Measurements from ENCODE around the gene PIGR. TPM values are rescaled to one million over a fixed set of nuclear protein-coding genes. Genes with fewer than 3 reads are reported as not detected.

Gene PIGR
- total RNA-seq, 1 experiment from 2014 or later, result not detected

DNA sequence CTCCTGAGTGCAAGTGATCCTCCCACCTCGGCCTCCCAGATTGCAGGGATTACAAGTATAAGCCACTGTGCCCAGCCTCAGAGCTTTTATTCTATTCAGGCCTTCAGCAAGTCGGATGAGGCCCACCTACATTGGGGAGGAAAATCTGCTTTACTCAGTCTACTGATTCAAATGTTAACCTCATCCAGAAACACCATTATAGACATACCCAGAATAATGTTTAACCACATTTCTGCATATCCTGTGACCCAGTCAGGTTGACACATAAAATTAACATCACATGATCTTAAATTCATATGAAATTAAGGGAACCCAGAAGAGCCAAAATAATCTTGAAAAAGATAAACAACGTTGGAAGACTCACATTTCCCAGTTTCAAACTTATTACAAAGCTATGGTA, 66.0 kb downstream of the PIGR start:
- Histone ChIP-seq H2BK5ac (ENCODE audit: insufficient read length, low read length) (no peak overlapping the region), H4K5ac (ENCODE audit: insufficient read length, low read depth, low read length) (no peak overlapping the region), H2AFZ (ENCODE audit: low read length) (no peak overlapping the region), H3K4me2 (ENCODE audit: insufficient read depth, insufficient read length, low read length) (no peak overlapping the region), H3K4me1 (ENCODE audit: insufficient read depth, low read length) (no peaks in the 10 kb centered on the region), H4K91ac (ENCODE audit: insufficient read length, low read depth, low read length) (no peak overlapping the region), H2BK120ac (ENCODE audit: low read depth, low read length, poor library complexity, severe bottlenecking) (no peak overlapping the region), H4K20me1 (ENCODE audit: control insufficient read depth, insufficient read depth, insufficient read length) (no peaks in the 10 kb centered on the region), H3K27ac (ENCODE audit: insufficient read length, low read depth, low read length) (no peak overlapping the region), H4K8ac (replicated peaks; ENCODE audit: insufficient read length, low read depth, low read length) (no peak overlapping the region), H3K18ac (ENCODE audit: insufficient read length, low read depth, low read length) (no peak overlapping the region), H3K23ac (ENCODE audit: insufficient read length, low read depth, low read length) (no peak overlapping the region), H3K79me2 (ENCODE audit: insufficient read depth, low read length) (no peaks in the 10 kb centered on the region), H3T11ph (ENCODE audit: low read length) (no peak overlapping the region), H3K27me3 (ENCODE audit: insufficient read depth, low read length) (no peaks in the 10 kb centered on the region), H3K79me1 (ENCODE audit: insufficient read depth, low read depth, low read length, poor library complexity, severe bottlenecking) (no peaks in the 10 kb centered on the region), H3K56ac (ENCODE audit: insufficient read length, low read depth, low read length) (no peak overlapping the region), H3K14ac (ENCODE audit: insufficient read depth, low read length) (no peak overlapping the region), H3K9ac (ENCODE audit: extremely low read depth, insufficient read length, low read length) (no peak overlapping the region), H2BK15ac (ENCODE audit: low read depth, low read length) (no peak overlapping the region), H2BK12ac (ENCODE audit: insufficient read length, low read depth, low read length) (no peak overlapping the region), H3K23me2 (ENCODE audit: insufficient read length, low read depth, low read length, poor library complexity, severe bottlenecking) (no peaks in the 10 kb centered on the region), H3K4ac (ENCODE audit: low read depth, low read length) (no peak overlapping the region), H2AK5ac (ENCODE audit: insufficient read length, low read length) (no peak overlapping the region), H2BK20ac (ENCODE audit: low read depth, low read length, poor library complexity, severe bottlenecking) (no peak overlapping the region), H3K9me3 (ENCODE audit: control insufficient read depth, low read depth, low read length) (peaks cover 5% of the 10 kb centered on the region)
- peaks cover 0 to 14% (median 4%) of the 10 kb centered on the region in 3 experiments; a peak in 5 of 7 replicates for H3K36me3 Mint-ChIP-seq (ENCODE audit: insufficient read depth in 1 of 3, low read depth in 3 of 3)
- no peak overlapping the region for H3K27ac Mint-ChIP-seq
- H3K4me1 Mint-ChIP-seq, result no peaks in the 10 kb centered on the region
- no peak overlapping the region for H3K4me3 Mint-ChIP-seq
- no CpG with 5 or more reads among the region's 3 CpGs for WGBS (ENCODE audit: extremely low coverage, insufficient read length, low lambda C conversion rate)
- TF ChIP-seq, protein P1, sequence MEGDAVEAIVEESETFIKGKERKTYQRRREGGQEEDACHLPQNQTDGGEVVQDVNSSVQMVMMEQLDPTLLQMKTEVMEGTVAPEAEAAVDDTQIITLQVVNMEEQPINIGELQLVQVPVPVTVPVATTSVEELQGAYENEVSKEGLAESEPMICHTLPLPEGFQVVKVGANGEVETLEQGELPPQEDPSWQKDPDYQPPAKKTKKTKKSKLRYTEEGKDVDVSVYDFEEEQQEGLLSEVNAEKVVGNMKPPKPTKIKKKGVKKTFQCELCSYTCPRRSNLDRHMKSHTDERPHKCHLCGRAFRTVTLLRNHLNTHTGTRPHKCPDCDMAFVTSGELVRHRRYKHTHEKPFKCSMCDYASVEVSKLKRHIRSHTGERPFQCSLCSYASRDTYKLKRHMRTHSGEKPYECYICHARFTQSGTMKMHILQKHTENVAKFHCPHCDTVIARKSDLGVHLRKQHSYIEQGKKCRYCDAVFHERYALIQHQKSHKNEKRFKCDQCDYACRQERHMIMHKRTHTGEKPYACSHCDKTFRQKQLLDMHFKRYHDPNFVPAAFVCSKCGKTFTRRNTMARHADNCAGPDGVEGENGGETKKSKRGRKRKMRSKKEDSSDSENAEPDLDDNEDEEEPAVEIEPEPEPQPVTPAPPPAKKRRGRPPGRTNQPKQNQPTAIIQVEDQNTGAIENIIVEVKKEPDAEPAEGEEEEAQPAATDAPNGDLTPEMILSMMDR (conservative IDR thresholded peaks at IDR 0.05), result no peak
- H3K9me3 Mint-ChIP-seq, result peaks cover 27 to 36% of the 10 kb centered on the region in 2 experiments
- no peak for DNase-seq
- peaks cover 3% of the 10 kb centered on the region for H3K27me3 Mint-ChIP-seq (ENCODE audit: low read depth)

Other genes starting within 250 kb of the PIGR start
- gene IL19, start 175.7 kb downstream of the PIGR start, total RNA-seq (2021), result not detected in 2 replicates
- not detected in 2 replicates for gene IL10, start 174.0 kb downstream of the PIGR start, total RNA-seq (2021)
- not detected in 2 replicates for gene IL20, start 80.8 kb downstream of the PIGR start, total RNA-seq (2021)
- gene IL24, start 49.0 kb downstream of the PIGR start, total RNA-seq (2021), result not detected in 2 replicates
- not detected in 2 replicates for gene FCMR, start 24.5 kb downstream of the PIGR start, total RNA-seq (2021)
- not detected in 2 replicates for gene FCAMR, start 24.0 kb upstream of the PIGR start, total RNA-seq (2021)
- gene C1orf116, start 86.3 kb upstream of the PIGR start, total RNA-seq (2021), result 0.48 and 0.55 TPM in 2 replicates
- 8.6 and 9.4 TPM in 2 replicates for gene YOD1, start 104.7 kb upstream of the PIGR start, total RNA-seq (2021)
- gene PFKFB2, start 106.8 kb upstream of the PIGR start, total RNA-seq (2021), result 13.2 and 14.6 TPM in 2 replicates
- not detected in 2 replicates for gene C4BPB, start 142.4 kb upstream of the PIGR start, total RNA-seq (2021)
- not detected in 2 replicates for gene C4BPA, start 157.8 kb upstream of the PIGR start, total RNA-seq (2021)

Data from H9 (cell line).